HEK293T (cell line): ENCODE results near the gene ID3.

Source experiments
- ARNT ChIP-seq: fragments of 450-650 bp; IDR thresholded peaks from 2 replicates; pipeline ENCODE4 v1.6.1; 2017; ENCODE audit warnings: mild to moderate bottlenecking
- CTBP1 ChIP-seq: fragments of 450-650 bp; IDR thresholded peaks from 2 replicates; pipeline ENCODE4 v1.6.1; 2016; ENCODE audit warnings: borderline replicate concordance
- ELF4 ChIP-seq: fragments of 450-650 bp; IDR thresholded peaks from 2 replicates; pipeline ENCODE4 v1.6.1; 2017; ENCODE audit warnings: antibody characterized with exemption
- HDGF ChIP-seq: fragments of 450-650 bp; IDR thresholded peaks from 2 replicates; pipeline ENCODE4 v1.6.1; 2017; ENCODE audit warnings: antibody characterized with exemption, borderline replicate concordance
- NFRKB ChIP-seq: fragments of 450-650 bp; IDR thresholded peaks from 2 replicates; pipeline ENCODE4 v1.6.1; 2016; ENCODE audit warnings: mild to moderate bottlenecking, moderate library complexity
- SP1 ChIP-seq: fragments of 450-650 bp; IDR thresholded peaks from 2 replicates; pipeline ENCODE4 v1.6.1; 2017
- TARDBP ChIP-seq: fragments of 450-650 bp; IDR thresholded peaks from 2 replicates; pipeline ENCODE4 v1.6.1; 2016
- ZNF384 ChIP-seq: fragments of 450-650 bp; IDR thresholded peaks from 2 replicates; pipeline ENCODE4 v1.6.1; 2016

DNA sequence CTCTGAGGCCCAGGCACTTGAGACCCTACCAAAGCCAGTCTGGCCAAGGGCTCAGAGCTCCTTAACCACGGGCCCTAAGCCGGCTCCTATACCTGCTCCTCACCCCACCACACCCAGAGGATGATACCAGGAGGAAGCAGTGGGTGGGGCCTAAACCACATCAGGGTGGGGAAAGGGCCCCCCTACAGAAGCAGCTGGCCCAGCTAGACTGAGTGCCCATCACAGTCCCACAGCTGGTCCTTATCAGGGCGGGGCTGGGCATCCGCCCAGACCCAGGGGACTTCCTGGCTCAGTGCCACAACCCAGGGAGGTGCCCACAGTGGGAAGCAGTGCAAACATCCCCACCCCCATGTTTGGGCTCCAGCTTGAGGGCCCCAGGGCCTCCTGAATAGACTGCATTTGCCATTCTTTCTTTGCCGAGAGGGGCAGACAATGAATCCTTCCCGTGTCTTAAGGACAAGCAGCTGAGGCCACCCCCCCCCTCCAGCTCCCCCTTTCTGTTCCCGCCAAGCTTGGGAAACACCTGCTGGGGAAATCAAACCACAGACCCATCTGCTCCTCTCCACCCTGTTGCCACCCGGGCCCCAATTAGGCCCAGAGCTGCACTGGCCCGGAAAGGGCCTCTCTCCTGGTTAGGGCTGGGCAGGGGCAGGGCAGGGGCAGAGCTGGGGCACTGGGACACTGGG is 34.4 kb downstream of the ID3 start:
- TF ChIP-seq TARDBP: no peak
- no peak for TF ChIP-seq SP1
- no peak for TF ChIP-seq ELF4
- TF ChIP-seq HDGF: no peak
- TF ChIP-seq ARNT: no peak
- TF ChIP-seq ZNF384: no peak
- no peak for TF ChIP-seq CTBP1
- no peak for TF ChIP-seq NFRKB
